ENCODE data around the gene PLAC1. TPM values are rescaled to one million over a fixed set of nuclear protein-coding genes. Genes with fewer than 3 reads are reported as not detected.

PLAC1 gene
- total and polyA plus RNA-seq, 2 experiments from 2014 or later = 0.93 to 2.9 TPM

GRCh38 chrX:134568285-134569016, 89.8 kb downstream of the PLAC1 start:
- 62% methylated on average over 8 of the region's 8 CpGs for WGBS (ENCODE audit: low lambda C conversion rate, missing lambda C conversion rate)
- H3K4me3 ChIP-seq = no peak overlapping the region
- H3K4me2 ChIP-seq = no peak overlapping the region
- no peaks in the 10 kb centered on the region for H3K27me3 ChIP-seq
- H3K36me3 ChIP-seq (replicated peaks; ENCODE audit: insufficient read depth, low read depth) = no peaks in the 10 kb centered on the region
- H3K27ac ChIP-seq = no peak overlapping the region
- H3K9me3 ChIP-seq (ENCODE audit: low read depth) = no peaks in the 10 kb centered on the region
- DNase-seq (ENCODE audit: low spot score) = no peak
- no peaks in the 10 kb centered on the region for H3K9me2 ChIP-seq (replicated peaks; ENCODE audit: insufficient read depth)
- no peak overlapping the region for H2AFZ ChIP-seq
- H3K4me1 ChIP-seq (ENCODE audit: insufficient read depth) = no peaks in the 10 kb centered on the region
- no peak for TF ChIP-seq EZH2 (IDR thresholded peaks at IDR 0.05; ENCODE audit: borderline replicate concordance)
- no peak for TF ChIP-seq EZH2phosphoT487 (IDR thresholded peaks at IDR 0.05; ENCODE audit: low read depth, severe bottlenecking, unreplicated experiment)
- TF ChIP-seq CTCF (IDR thresholded peaks at IDR 0.05; ENCODE audit: poor library complexity) = no peak
- H4K20me1 ChIP-seq (ENCODE audit: insufficient read depth, poor library complexity, severe bottlenecking) = no peaks in the 10 kb centered on the region
- H3K79me2 ChIP-seq = no peaks in the 10 kb centered on the region

- no peak for DNase-seq (ENCODE audit: low spot score)
- 58% methylated on average over 5 of the region's 5 CpGs for WGBS (ENCODE audit: low lambda C conversion rate, missing lambda C conversion rate)
- Histone ChIP-seq H3K9me3 (ENCODE audit: low read depth) (no peaks in the 10 kb centered on the region), H3K4me2 (no peak overlapping the region), H3K27me3 (no peaks in the 10 kb centered on the region), H3K9me2 (replicated peaks; ENCODE audit: insufficient read depth) (no peaks in the 10 kb centered on the region), H3K4me1 (ENCODE audit: insufficient read depth) (no peaks in the 10 kb centered on the region), H3K36me3 (replicated peaks; ENCODE audit: insufficient read depth, low read depth) (no peaks in the 10 kb centered on the region), H2AFZ (no peak overlapping the region), H3K27ac (no peak overlapping the region), H4K20me1 (ENCODE audit: insufficient read depth, poor library complexity, severe bottlenecking) (no peaks in the 10 kb centered on the region), H3K79me2 (no peaks in the 10 kb centered on the region), H3K4me3 (no peak overlapping the region)
- TF ChIP-seq EZH2 (IDR thresholded peaks at IDR 0.05; ENCODE audit: borderline replicate concordance) (no peak), CTCF (IDR thresholded peaks at IDR 0.05; ENCODE audit: poor library complexity) (no peak), EZH2phosphoT487 (IDR thresholded peaks at IDR 0.05; ENCODE audit: low read depth, severe bottlenecking, unreplicated experiment) (no peak)
Measured at GRCh38 chrX:134566506-134566905, 91.8 kb downstream of the PLAC1 start.

GRCh38 chrX:134562002-134562401, 96.3 kb downstream of the PLAC1 start:
- Histone ChIP-seq H3K4me1 (ENCODE audit: insufficient read depth) (no peaks in the 10 kb centered on the region), H3K4me3 (no peak overlapping the region), H4K20me1 (ENCODE audit: insufficient read depth, poor library complexity, severe bottlenecking) (no peaks in the 10 kb centered on the region), H3K9me2 (replicated peaks; ENCODE audit: insufficient read depth) (no peaks in the 10 kb centered on the region), H3K27ac (no peak overlapping the region), H2AFZ (no peak overlapping the region), H3K9me3 (ENCODE audit: low read depth) (no peaks in the 10 kb centered on the region), H3K4me2 (no peak overlapping the region), H3K27me3 (no peaks in the 10 kb centered on the region), H3K79me2 (no peaks in the 10 kb centered on the region), H3K36me3 (replicated peaks; ENCODE audit: insufficient read depth, low read depth) (no peaks in the 10 kb centered on the region)
- no peak for DNase-seq (ENCODE audit: low spot score)
- WGBS (ENCODE audit: low lambda C conversion rate, missing lambda C conversion rate) = 49% methylated on average over 2 of the region's 2 CpGs
- TF ChIP-seq EZH2 (IDR thresholded peaks at IDR 0.05; ENCODE audit: borderline replicate concordance) = no peak
- no peak for TF ChIP-seq EZH2phosphoT487 (IDR thresholded peaks at IDR 0.05; ENCODE audit: low read depth, severe bottlenecking, unreplicated experiment)
- no peak for TF ChIP-seq CTCF (IDR thresholded peaks at IDR 0.05; ENCODE audit: poor library complexity)
